Right hindlimb (tissue), 1 donor: ENCODE data around the gene TMEM135.
"Not testable (repeated sequence)": the region's sequence is repeated elsewhere in the genome, so short reads cannot be mapped to it uniquely, and the experiment has no call there.

Experiments
- DNase-seq: peaks from one replicate; pipeline ENCODE4 v3.0.0-alpha.2; 2018

TMEM135 gene

GRCh38 chr11:87037450-87038234 is at the start of gene TMEM135:
Gene TMEM135, plus strand, starts transcription at chr11:87037934. Its CDS starts 112 bp downstream, at chr11:87038046.
- peak; percentile 93 for DNase-seq

GRCh38 chr11:86988351-86988881 is 49.3 kb upstream of the TMEM135 start:
- no peak for DNase-seq

GRCh38 chr11:86990031-86990430 is 47.7 kb upstream of the TMEM135 start:
- DNase-seq = peak; percentile 53

GRCh38 chr11:86990515-86990914 is 47.2 kb upstream of the TMEM135 start:
- no peak for DNase-seq

- DNase-seq = no peak
Observed at GRCh38 chr11:86991341-86991740, 46.4 kb upstream of the TMEM135 start.

- not testable (repeated sequence) for DNase-seq
Observed at GRCh38 chr11:86992340-86992739, 45.4 kb upstream of the TMEM135 start.

- DNase-seq = no peak
Observed at GRCh38 chr11:86993031-86993430, 44.7 kb upstream of the TMEM135 start.

- DNase-seq = no peak
Observed at GRCh38 chr11:86996953-86997570, 40.7 kb upstream of the TMEM135 start.

- DNase-seq = no peak
Observed at GRCh38 chr11:86999388-86999787, 38.3 kb upstream of the TMEM135 start.

GRCh38 chr11:86999859-87000753 is 37.6 kb upstream of the TMEM135 start:
- no peak for DNase-seq

- no peak for DNase-seq
Observed at GRCh38 chr11:87002918-87003317, 34.8 kb upstream of the TMEM135 start.

GRCh38 chr11:87004281-87004680 is 33.5 kb upstream of the TMEM135 start:
- not testable (repeated sequence) for DNase-seq

- no peak for DNase-seq
Observed at GRCh38 chr11:87005569-87005921, 32.2 kb upstream of the TMEM135 start.

- DNase-seq = no peak
Observed at GRCh38 chr11:87006035-87006434, 31.7 kb upstream of the TMEM135 start.

GRCh38 chr11:87007963-87008362 is 29.8 kb upstream of the TMEM135 start:
- no peak for DNase-seq

GRCh38 chr11:87012089-87012488 is 25.6 kb upstream of the TMEM135 start:
- DNase-seq = no peak

- DNase-seq = no peak
Observed at GRCh38 chr11:87012673-87013072, 25.1 kb upstream of the TMEM135 start.

- DNase-seq = peak; percentile 57
Observed at GRCh38 chr11:87013912-87014825, 23.6 kb upstream of the TMEM135 start.

- no peak for DNase-seq
Observed at GRCh38 chr11:87015645-87016044, 22.1 kb upstream of the TMEM135 start.

- DNase-seq = no peak
Observed at GRCh38 chr11:87019613-87020271, 18.0 kb upstream of the TMEM135 start.

GRCh38 chr11:87020336-87020735 is 17.4 kb upstream of the TMEM135 start:
- DNase-seq = no peak
